ENCODE data around the gene B3GNT3. TPM values are rescaled to one million over a fixed set of nuclear protein-coding genes. Genes with fewer than 3 reads are reported as not detected.

Gene B3GNT3
- total and polyA plus RNA-seq, 2 of the 13 experiments (the other 11 are each of a cell fraction or from before 2014, with no cell fraction given), result 0.86 to 4.0 TPM

- TF ChIP-seq ZNF512 (CRISPR knock-in tag; IDR thresholded peaks at IDR 0.05) (no peak), TGIF2 (CRISPR knock-in tag; IDR thresholded peaks at IDR 0.05) (no peak), MXI1 (IDR thresholded peaks at IDR 0.05; ENCODE audit: borderline replicate concordance, low read depth, low read length) (no peak), ZNF839 (CRISPR knock-in tag; IDR thresholded peaks at IDR 0.05; ENCODE audit: borderline replicate concordance) (no peak), ZSCAN21 (CRISPR knock-in tag; IDR thresholded peaks at IDR 0.05; ENCODE audit: borderline replicate concordance) (no peak), ZNF510 (CRISPR knock-in tag; IDR thresholded peaks at IDR 0.05; ENCODE audit: low read depth) (no peak), KLF15 (CRISPR knock-in tag; IDR thresholded peaks at IDR 0.05; ENCODE audit: borderline replicate concordance) (no peak), FUBP1 (CRISPR knock-in tag; IDR thresholded peaks at IDR 0.05; ENCODE audit: borderline replicate concordance) (no peak), SKIL (CRISPR knock-in tag; IDR thresholded peaks at IDR 0.05; ENCODE audit: borderline replicate concordance) (no peak), ZC3H13 (CRISPR knock-in tag; IDR thresholded peaks at IDR 0.05) (no peak), ZBED4 (CRISPR knock-in tag; IDR thresholded peaks at IDR 0.05; ENCODE audit: borderline replicate concordance) (no peak), HNRNPK (IDR thresholded peaks at IDR 0.05; ENCODE audit: low read depth, low read length, poor library complexity, severe bottlenecking) (no peak), HBP1 (CRISPR knock-in tag; IDR thresholded peaks at IDR 0.05; ENCODE audit: low read depth) (no peak), HNRNPLL (IDR thresholded peaks at IDR 0.05; ENCODE audit: low read depth, low read length, poor library complexity, severe bottlenecking) (no peak), RARA (CRISPR knock-in tag; IDR thresholded peaks at IDR 0.05) (peak; percentile 6; the same call in 1 of the 2 replicates)
These were observed 43.6 kb upstream of the B3GNT3 start, which contains the start of gene FCHO1 (continued) for GRCh38 chr19:17751103-17751911.

All from HepG2 (cell line).